Stimulated activated naive CD4-positive, alpha-beta T cell (primary cell): ENCODE data around the gene GPR179.

Experiments used
- DNase-seq, 6 experiments: peaks; one replicate each; lab custom pipeline; 2025; lab: John Stamatoyannopoulos, UW

Gene GPR179

DNA sequence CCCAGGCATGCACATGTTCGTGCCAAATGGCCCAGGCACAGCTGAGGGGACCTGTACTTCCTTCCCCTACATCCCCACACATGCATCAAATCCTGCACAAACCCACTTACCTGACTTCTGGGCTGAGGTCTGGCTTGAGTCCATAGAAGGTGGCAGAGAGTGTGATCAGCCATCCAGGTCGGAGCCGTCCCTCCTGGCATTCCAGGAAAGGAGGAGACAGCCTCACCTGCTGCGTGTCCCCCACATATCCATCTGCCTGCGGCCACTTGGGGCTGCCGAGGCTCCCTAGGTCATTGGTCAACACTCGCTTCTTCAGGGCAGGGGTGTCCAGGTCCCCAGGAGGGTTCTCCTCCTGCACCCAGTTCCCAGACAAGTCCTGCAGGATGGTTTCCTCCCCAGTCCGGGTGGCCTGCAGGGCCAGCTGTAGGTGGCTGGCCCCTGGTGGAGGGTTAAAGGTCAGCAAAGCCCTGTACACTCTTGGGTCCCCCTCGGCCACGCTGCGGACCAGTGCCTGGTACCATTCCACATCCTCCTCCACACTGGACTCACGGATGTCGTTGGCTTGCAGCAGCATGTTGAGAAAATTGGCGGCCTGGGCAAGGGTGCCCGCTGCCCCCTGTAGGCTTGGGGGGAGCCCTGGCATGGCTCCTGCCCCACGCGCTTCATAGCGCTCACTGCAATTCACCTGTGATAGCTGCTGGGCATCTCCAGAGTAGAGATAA lies 709 bp downstream of the GPR179 start:
- no peak for DNase-seq

DNA sequence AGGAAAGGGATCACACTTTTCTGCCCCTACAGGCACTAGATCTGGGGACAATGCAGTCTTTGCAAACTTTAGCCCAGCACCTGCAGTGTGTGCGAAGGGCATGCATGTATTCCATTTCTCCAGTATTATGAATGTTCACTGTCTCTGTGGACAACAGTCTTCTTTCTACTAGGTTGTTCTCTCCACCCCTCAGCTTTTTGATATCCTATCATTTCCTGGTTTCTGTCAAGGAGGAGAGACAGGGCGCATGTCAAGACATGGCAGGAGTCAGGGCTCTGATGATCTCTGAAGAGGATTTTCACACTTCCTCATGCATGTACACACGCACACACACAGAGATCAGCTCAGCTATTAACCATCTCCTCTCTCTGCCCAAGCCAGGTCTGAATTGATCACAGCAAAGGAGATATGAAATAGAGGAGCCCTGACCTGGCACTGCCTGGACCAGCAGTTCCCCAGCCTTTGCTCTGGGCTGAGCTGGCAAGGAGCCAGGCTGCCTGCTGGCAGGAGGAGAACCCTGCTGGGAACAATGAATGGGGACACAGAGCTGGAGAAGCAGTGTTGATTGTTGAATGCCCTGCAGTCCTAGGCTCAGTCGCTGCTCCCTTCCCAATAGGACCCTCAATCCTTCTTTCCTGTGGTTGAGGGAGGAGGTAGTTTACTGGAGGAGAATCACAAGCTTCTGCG lies 2.6 kb downstream of the GPR179 start:
- DNase-seq: no peak

DNA sequence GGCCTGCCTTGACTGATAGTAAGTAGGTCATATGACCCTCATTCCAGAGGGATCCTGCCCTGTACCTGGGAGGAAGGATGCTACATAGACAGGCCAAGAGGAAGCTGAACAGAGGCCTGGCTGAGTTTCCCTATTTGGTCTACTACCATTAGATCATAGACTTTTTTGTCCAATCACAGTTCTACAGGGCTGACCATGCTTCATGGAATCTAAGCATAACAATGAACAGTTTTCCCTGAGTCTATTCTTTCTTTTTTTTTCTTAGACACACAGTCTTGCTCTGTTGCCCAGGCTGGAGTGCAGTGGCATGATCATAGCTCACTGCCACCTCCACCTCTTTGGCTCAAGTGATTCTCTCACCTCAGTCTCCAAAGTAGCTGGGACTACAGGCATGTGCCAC lies 3.9 kb downstream of the GPR179 start:
- no peak for DNase-seq

DNA sequence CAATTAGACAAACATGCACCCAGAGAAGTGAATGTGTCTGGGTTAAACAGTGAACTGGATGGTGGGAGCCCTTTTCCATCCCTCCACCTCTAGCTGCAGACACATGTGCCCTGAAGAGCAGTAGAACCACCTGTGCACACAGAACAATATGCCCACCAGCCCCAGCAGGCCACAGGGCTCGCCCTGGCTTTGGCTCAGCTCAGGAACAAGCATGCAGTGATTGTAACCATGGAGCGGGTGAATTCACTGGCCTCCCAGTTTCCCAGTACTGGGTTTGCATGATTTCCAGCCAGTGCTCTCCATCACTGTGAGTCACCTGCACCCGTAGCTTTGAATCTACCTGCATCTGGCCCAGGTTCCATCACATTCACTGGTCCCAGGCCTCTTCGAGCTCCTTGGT lies 5.2 kb downstream of the GPR179 start:
- DNase-seq: no peak

DNA sequence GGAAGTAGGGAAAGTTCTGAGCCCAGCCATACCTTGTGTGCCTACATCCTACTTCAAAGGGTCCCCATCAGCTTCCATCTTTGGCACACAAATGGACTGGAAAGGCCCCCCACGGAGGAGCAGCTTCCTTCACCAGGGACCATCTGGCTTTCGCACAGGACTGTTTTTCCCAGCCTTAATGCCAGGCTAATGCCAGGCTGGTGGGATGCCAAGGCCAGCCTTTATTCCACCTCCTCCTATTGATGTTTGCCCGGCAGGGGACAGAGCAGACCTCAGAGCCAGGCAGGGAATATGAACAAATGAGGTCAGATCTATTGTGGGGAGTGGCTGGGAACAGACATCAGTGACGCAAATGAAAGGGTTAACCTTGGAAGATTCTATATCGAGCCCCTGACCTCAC lies 5.7 kb downstream of the GPR179 start:
- DNase-seq: no peak

DNA sequence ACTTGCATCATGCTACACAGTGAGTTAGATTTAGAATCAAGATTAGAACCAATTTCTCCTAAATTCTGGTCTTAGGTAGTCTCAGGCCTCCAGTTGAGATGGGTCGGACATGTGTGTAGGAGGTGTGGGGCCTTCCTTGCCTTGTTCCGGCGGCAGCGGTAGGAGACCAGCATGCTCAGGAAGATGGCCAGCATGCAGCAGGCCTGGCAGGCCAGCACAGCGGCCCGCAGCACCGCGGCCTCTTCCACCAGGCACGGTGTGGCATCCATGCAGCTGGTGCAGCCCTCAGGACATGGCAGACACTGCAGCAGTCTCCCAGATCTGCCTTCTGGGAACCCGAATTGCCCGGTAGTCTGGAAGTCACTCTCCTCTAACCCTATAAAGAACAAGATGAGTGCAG lies 6.9 kb downstream of the GPR179 start:
- DNase-seq: no peak

DNA sequence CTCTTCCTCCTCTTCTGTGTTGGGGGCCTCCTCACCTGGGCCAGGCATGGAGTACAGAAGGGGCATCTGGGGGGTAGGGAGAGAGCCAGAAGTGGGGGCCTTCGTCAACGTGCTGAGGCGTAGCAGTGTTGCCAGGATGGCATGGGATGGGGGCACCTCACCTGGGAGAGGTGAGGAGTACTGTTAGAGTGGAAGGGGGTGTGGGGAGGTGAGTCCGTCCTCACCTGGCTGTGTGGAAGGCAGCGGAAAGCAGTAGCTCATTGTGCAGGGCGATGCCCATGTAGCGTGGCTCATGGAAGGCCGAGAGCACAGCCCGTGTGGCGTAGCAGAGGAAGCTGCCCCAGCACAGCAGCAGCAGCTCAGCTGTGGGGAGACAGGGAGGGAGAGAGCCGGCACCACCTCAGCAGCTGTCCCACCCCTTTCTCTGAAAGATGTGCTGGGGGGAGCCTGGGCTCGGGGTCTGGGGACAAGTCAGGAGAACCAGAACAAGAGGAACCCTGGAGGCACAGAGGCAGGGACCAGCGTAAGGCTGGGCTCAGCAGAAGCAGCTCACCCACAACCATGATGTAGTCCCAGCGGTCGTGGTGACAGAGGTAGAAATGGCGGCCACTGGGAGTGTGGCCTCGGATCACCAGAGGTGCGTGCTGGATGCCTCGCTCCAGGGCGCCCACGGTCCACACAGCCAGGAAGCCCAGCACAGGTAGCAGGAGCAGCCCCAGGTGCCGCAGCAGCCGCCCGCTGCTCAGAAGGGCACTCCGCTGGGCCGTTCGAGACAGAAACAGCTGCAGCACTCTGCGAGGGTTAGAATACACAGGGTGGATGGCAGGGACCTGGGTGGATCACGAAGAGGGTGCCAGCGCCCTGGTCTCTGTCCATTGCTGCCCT lies 9.0 kb downstream of the GPR179 start:
- DNase-seq: no peak

DNA sequence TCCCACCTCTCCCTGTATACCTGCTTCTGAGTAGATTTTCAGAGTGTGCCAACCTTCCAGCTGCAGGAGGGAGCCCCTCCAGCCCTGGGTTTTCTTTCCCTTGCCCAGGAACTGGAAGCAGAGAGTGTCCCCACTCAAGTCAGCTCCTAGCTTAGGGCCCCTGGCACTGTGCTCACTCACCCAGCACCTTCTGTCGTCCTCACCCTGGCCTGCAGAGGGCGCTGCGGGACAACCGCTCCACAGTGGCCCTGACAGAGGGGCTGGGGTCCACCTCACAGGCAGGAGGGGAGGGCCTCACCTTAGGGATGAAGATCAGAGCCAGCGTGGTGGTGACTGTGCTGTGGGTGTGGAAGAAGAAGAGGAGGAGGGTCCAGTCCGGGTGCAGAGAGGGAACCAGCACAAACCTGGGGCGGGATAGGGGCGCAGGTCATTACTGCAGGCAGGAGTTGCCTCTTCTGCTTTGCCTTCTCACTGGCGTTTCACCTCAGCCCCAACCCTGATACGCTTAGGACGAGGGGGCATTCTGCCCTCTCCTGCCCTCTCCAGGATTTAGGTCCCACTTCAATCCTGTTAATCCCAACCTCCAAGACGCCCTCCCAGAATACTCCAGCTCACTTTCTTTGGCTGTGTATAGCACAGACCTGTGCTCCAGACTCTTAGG lies 10.0 kb downstream of the GPR179 start:
- DNase-seq: peak in 1 of 6 experiments; percentile 17

DNA sequence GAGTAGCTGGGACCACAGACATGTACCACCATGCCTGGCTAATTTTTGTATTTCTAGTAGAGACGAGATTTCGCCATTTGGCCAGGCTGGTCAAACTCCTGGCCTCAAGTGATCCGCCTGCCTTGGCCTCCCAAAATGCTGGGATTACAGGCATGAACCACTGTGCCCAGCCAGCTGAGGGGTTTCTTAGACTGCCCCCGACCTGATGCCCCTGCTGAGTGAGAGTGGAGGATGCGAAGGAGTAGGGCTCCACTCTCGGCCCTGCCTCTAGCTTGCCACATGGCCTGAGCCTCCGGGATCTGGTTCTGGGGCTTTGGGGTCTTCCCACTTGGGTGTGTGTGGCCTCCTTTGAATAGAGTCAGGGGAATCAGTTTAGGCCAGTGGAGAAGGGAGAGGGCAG lies 11.0 kb downstream of the GPR179 start:
- DNase-seq: no peak

DNA sequence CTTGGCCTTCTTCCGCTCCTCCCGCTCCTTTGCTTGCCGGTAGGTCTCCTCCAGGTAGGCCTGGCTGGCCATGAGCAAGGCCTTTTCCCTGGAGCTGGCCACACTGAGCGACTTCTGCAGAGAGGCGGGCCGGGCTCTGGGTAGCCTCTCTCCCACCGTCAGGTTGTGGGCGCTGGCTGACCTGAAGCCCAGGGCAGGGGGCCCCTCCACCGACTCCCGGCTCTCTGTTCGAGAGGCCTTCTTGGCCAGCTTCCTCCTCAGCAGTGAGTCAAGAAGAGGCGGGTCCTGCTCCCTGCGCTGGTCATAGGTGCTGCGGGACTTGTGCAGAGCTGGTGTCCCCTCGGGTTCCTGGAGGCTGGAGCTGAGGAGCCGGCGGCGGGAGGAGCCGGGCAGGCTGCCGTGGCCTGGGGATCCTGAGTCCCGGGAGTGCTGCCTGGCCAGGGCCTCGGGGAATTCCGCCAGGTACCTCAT lies 12.8 kb downstream of the GPR179 start:
- DNase-seq: no peak

DNA sequence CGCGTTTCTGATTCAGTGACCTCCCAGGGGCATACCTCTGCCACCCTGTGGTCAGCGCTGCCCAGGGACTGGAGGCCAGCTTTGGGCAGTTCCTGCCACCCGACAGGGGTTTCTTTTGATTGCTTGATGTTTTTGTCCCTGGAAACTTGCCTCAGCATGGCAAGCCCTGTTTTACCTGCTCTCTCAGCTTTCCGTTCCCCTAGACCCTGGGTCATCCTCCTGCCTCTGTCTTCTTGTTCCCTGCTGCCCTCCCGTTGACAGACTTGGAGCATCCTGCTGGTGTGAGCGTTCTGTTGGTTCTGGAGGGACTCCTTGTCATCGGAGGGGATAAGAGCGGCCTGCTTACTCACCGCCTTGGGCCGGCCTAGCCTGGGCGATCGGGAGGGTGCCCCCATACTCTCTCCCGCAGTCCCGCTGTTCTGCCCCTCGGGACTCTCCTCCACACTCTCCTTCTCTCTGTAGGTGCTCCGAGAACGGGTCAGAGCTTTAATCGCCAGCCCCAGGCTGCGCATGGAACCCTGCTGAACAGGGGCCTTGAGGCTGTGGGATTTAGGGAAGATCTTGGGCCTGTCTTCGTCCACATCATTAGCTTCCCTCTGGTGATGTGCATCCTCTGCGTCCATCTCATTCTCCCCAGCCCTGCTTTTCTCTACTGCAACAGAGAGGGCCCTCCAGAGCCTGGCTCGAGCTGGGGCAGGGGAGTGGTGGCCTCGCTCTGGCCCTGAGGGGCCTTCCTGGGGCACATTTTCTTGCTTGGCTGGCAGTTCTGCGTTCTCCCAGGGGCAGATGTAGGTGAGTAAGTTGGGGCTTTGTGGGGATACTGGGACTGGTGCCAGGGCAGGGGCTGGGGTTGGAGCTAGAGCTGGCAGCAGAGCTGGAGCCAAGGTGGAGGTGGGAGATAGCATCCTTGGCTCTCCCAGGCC lies 13.7 kb downstream of the GPR179 start:
- DNase-seq: no peak

DNA sequence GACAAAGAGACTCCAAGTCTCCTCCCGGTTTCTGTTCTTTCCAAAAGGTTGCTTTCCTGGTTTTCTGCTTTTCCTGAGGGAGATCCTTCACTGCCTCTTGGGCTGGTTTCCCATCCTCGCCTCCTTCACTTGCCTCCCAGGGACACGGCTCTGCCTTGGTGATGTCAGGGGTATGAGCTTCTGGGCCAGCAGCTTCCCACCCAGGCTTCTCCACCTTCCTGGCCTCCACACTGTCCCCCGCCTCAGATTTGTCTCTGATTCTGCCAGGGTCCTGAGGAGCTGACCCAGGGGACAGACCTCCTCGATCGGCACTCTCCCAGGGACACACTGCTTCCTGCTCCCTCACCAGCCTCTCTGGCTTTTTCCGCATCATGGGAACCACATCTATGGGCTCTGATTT lies 14.5 kb downstream of the GPR179 start:
- DNase-seq: no peak

DNA sequence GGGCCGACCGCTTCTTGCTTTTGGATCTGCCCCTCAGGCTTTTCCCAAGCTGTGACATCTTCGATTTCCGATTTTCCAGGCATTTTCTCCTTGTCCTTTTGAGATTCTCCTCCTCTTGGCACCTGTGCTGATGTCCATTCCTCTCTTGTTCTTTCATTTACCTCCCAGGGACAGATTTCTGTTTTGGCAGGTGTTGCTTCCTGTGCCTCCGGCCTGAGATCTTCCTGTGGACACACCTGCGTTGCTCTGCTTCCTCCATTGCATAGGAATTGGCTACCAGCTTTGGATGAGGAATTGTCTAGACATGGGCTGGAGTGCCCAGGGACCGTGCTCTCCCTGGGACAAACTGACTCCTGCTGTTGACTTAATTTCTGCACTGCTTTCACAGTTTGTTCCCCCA lies 15.1 kb downstream of the GPR179 start:
- DNase-seq: no peak

DNA sequence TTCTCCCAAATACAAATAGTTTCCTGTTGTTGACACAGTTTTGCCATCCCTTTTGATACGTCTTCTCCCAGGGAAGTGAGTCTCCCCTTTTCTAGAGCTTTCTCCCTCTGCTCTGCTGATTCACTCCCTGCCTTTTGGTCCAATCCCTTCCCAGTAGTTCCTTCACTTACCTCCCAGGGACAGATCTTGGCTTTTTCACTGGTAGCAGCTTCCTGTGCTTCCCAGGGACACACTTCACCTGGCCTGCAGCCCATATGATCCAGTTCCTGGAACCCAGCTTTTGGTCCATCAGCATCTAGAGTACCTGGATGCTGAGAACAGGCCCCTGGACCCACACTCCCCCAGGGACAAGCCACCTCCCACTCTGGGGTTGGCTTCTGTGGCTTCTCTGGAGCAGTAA lies 15.8 kb downstream of the GPR179 start:
- DNase-seq: no peak

DNA sequence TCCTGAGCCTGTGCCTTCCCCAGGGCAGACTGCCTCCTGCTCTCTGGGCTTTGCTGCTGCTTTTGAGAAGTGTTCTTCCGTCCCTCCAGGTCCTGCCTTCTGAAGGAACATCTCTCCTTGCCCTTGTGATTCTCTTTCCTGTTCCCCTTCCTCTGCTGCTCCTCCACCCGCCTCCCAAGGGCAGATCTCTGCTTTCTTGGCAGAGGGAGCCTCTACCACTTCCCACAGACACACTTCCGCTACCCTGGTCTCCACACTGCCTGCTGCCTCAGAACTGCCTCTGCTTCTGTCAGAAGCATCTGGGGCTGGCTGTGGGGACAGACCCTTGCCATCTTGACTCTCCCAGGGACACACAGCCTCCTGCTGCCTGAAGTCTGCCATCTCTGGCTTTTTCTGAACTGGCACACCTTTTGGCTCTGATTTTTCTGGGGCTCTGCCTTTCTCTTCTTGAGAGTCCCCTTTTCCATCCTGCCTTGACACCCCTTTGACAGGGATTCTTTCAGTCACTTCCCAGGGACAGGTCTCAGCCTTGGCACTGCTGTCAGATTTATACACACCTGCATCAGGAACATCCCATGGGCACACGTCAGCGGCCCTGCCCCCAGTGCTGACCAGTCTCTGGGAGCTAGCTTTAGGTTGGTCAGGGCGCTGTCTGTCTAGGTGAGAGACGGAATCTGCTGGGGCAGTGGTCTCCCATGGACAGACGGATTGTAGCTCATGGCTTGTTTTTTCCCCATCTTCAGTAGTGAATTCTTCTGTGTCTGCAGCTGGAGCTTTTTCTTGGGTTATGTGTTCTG lies 16.6 kb downstream of the GPR179 start:
- peak in 1 of 6 experiments; percentile 2 for DNase-seq

DNA sequence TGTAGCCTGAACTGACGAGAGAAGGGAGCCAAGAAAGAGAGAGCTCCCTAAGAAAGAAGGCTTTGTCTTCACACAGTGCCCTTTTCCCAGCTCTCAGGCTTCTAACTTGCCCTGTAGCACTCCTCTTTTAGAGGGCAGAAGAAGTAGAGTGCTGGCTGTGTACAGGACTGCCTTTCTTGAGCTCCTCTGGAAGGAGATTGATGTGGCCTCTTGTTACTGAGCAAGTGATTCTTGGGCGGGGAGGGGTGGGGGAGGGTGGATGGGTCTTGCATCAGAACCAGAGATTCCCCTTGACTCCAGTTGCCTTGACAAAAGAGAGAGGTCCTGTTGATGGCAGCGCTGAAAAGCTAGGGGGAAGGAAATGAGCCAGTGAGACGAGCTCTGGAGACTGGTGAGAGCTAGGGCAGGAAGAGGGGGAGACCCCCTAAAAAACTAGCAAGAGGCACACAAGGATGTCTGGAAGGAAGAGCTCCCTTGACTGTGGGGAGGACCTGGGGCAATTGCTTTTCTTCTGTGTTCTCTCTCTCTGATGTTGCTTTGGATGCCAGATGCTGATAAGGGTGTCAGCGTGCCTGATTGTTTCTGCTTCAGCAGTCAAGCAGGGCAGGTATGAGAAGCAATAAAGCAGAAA lies 18.4 kb downstream of the GPR179 start:
- no peak for DNase-seq

DNA sequence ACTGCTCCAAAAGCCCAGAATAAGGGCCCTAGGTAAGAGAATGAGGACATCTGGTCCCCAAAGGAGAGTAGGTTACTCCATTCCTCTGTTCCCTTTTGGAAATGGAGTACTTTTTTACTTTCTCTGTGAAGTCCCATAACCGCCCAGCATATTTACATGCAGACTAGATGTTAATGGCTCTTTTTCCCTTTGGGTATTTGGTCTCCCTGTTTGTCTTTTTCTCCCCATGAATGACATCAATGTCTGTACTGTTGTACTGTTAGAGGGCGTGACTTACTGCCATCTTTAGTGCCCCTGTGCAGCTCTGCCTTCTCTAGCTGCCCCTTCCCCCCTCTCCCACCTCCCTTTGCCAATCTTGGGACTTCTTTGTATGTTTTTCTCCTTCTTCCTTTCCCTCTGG lies 19.0 kb downstream of the GPR179 start:
- DNase-seq: no peak

DNA sequence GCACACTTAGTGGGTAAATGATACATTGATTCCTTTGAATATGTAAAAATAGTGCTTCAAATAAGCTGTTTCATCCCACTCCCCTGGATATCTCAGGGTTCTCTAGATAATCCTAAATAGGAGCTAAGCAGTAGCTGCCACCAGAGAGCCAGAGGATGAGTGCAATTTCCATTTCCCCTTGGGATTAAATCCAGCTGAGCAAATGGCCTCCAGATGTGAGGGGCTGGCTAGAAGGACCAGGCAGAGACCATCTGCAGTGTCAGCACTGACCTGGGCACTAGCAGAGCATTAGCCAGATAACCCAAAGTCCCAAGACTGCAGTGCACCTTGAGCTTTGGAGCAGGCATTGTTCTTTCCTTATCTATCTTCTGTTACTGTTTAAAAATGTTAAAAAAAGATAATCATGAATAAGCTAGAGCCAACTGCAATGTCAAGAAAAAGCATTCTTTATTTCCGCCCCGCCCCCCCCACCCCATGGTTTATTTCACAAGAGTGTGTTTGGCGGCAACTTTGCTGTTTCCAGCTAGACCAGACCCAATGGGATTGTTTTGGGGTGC lies 19.5 kb downstream of the GPR179 start:
- DNase-seq: no peak

DNA sequence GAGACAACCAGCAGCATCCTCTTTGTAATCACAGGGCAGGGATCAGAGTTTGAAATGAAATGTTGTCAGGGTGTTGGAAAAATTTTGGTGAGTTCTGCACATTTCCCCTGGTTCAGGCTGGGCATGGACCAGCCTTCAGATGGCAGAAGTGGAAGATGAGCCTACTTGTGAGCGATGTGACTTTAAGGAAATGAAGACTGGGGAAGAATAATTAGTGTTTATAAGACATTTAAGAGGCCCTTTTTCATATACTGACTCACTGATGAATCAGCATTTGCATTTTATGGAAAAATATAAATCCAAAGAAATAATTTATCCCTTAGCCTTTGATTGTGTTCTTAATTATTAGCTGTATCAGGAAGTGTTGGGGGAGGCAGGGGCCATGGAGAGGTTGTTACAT lies 20.9 kb downstream of the GPR179 start:
- DNase-seq: no peak
